Activated T-cell treated with anti-CD3 and anti-CD28 coated beads, Interleukin-2, amount 50 U/mL, for 4 hours (primary cell): ENCODE data around the gene SIRT5. TPM values are rescaled to one million over a fixed set of nuclear protein-coding genes. Genes with fewer than 3 reads are reported as not detected.
A peak's percentile ranks its signal among the peaks of the same experiment; 100 is the strongest.

Experiments used
- ATAC-seq, 2 donors: fragments of 200-7000 bp; cut with Tn5 transposase; one replicate each; pipeline ENCODE4 v1.10.0; 2021
- DNase-seq: peaks from one replicate; pipeline ENCODE4 v3.0.0-alpha.2; 2020
- H3K27me3 Mint-ChIP-seq: one replicate; pipeline ENCODE4 v1.8.0; 2021; ENCODE audit warnings: low read depth, mixed read lengths
- H3K36me3 Mint-ChIP-seq: one replicate; pipeline ENCODE4 v1.8.0; 2022; ENCODE audit warnings: mixed read lengths; ENCODE audit not compliant: insufficient read depth
- H3K4me1 Mint-ChIP-seq: one replicate; pipeline ENCODE4 v1.8.0; 2021; ENCODE audit warnings: low read depth, mixed read lengths
- H3K4me3 Mint-ChIP-seq: one replicate; pipeline ENCODE4 v1.8.0; 2021; ENCODE audit warnings: mild to moderate bottlenecking, moderate library complexity, mixed read lengths
- H3K9me3 Mint-ChIP-seq: one replicate; pipeline ENCODE4 v1.8.0; 2021; ENCODE audit warnings: mixed read lengths
- total RNA-seq, 3 donors: library from RNA; stranded (reverse); gene quantifications; one replicate each; pipeline ENCODE4 v1.2.1, GENCODE V29; 2021

The SIRT5 gene
- total RNA-seq, 3 donors from 2014 or later: 6.5 to 7.8 (median 7.1) TPM

DNA sequence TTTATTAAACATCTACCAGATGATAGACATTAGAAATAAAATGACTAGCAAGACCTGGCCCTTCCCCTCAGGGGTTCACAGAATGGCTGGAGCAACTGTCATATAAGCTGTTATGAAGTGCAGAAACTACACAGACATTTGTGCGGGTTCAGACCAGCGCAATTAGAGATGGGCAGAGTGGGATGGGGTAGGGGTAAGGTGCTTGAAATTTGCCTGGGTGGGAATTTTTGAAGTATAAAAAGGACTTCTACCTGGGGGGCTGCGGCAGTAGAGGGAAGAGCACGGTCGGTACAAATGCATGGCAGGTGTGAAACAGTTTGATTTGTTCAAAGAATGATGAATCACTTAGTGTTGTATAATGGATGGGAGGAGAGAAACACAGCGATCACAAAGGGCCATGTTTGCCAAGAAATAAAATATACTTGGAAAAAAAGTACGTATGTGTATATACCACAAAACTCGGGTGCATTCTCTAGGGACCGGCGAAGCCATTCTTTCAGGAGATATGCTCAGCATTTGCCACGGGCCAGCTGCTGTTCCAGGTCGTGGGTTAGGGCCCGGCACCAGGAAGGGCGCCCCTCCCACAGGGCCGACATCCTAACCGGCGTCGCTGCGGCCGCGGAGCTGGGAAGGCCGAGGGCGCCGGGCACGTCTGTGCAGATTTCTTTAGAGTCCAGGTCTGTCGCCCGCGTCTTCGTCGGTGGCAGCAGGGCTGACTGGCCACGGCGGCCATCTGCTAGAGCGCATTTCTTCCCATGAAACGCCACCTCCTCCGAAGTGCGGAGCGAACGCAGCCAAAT is 39.9 kb downstream of the SIRT5 start:
- DNase-seq (no peak), ATAC-seq (peak; percentile 26 to 29)
- Mint-ChIP-seq H3K36me3 (peaks cover 26% of the 10 kb centered on the region), H3K27me3 (no peaks in the 10 kb centered on the region), H3K4me1 (peaks cover 37% of the 10 kb centered on the region), H3K9me3 (no peaks in the 10 kb centered on the region), H3K4me3 (peak overlapping the region; percentile 99)

DNA sequence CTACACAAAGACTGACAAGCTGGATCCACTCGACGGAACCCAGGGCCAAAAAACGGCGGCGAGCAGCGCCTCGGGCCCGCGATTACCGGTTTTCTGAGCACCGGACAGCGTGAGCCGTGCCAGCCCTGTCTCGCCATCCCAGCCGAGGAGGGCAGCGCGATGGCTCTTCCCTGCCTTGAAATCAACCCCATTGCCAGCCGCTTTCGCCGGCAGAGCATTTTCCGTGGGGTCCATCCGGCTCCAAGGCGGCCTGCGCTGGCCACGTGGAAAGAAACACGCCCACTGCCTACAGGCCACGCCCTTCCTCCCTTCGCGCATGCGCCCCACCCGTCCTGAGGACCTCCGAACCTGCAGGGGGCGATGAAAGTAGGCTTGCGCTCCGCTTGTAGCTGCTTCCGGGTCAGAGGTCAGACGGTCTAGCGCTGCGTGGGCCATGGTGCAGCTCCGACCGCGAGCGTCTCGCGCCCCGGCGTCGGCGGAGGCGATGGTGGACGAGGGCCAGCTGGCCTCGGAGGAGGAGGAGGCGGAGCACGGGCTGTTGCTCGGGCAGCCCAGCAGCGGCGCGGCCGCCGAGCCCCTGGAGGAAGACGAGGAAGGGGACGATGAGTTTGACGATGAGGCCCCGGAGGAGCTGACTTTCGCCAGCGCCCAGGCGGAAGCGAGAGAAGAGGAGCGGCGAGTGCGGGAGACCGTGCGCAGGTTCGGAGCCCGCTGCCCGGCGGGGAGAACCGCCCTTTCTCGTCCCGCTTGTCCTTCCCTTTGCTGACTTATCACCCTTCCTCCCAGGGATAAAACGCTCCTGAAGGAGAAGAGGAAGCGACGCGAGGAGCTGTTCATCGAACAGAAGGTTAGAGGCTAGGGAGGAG is 40.8 kb downstream of the SIRT5 start, which contains the start of gene NOL7:
Gene NOL7, plus strand, starts transcription at position 410 of the 866 bp plus-strand sequence. Its CDS starts 24 bp downstream, at position 434.
- Mint-ChIP-seq H3K27me3 (no peaks in the 10 kb centered on the region), H3K36me3 (peaks cover 26% of the 10 kb centered on the region), H3K4me1 (peaks cover 37% of the 10 kb centered on the region), H3K4me3 (peak within 1 kb of the TSS; percentile 99), H3K9me3 (no peaks in the 10 kb centered on the region)
- DNase-seq (peak; percentile 99), ATAC-seq (peak; percentile 91 to 92)

DNA sequence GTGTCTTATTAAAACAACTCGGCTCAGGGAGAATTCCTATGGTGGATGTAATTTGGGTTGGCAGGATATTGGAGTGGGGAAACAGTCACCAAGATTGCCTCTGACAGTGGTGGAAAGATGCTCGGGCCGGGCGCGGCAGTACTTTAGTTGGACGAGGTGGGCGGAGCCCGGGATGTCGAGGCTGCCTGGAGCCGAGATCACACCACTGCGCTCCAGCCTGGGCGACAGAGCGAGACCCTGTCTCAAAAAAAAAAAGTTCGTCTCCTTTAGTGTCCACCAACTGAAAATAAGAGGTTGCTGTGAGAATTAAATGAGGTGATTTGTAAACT is 41.4 kb downstream of the SIRT5 start:
- Mint-ChIP-seq H3K4me3 (peak overlapping the region; percentile 99), H3K27me3 (no peaks in the 10 kb centered on the region), H3K36me3 (peaks cover 26% of the 10 kb centered on the region), H3K4me1 (peaks cover 37% of the 10 kb centered on the region), H3K9me3 (no peaks in the 10 kb centered on the region)
- peak; percentile 30 for DNase-seq
- ATAC-seq: peak; percentile 49

DNA sequence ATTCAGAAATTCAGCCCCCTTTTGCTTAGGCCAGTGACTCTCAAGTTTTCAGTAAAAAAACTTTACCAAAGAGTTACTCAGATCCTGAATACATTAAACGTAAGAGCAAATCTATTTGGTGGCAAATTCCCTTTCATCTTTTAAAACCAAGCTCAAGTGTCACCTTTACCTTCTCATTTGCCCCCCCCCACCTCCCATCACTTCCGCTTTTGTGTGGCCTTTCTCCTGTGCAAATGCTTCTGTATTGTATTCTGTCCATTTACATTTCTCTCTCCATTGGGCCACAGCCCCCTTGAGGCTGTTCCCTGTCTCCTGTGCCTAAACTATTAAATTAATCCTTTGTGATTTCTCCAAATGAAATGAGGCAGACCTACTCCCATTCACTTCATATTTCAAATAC is 42.7 kb downstream of the SIRT5 start:
- Mint-ChIP-seq H3K4me1 (peaks cover 31% of the 10 kb centered on the region), H3K36me3 (peaks cover 28% of the 10 kb centered on the region), H3K9me3 (no peaks in the 10 kb centered on the region), H3K4me3 (peak overlapping the region; percentile 99), H3K27me3 (no peaks in the 10 kb centered on the region)
- no peak for ATAC-seq
- no peak for DNase-seq

DNA sequence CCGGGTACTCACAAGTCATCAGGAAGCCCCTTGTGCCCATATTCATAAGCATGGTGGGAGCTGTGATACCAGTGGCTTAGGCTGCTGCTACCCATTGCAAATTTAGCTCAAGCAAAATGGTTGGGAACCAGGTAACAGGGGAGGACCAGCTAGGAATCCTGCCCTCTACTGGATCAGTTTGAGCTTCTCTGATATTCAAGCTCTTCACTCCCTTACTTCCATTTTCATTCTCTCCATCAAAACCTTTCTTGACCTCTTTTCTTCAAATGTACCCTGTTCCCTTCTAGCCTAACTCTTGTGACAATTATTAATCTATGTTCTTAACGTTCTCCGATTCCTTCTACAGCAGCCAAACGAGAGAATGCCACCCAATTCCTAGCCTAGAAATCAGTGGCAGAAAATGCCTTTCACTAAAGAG is 50.5 kb downstream of the SIRT5 start:
- Mint-ChIP-seq H3K36me3 (peaks cover 48% of the 10 kb centered on the region), H3K4me3 (no peak overlapping the region)

DNA sequence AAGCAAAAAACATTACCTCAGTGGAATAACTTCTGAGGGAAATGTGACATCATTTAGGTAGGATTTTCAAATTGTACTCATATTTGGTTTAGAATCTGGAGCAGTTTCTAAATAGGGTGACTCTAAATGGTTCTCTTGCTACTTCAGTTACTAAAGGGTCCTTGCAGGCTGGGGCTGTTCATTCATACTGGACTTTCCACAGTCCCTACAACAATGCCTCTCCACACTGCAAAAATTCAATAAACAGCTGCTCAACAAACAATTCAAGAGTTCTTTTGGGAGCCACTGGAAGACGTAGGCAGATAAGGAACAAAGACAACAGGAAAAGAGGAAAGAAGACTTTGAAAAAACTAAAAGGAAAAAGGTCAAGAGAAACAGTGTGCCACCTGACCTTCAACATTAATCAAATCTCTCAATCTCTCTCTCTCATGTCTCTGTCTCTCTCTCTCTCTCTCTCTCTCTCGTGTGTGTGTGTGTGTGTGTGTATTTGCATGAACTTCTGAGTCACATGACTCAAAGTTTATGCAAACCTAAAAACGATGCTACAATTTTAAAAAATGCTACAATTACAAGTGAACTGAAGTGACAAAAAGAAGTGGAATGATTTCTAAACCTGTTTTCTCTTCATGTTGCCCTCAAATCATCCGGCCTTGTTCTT is 55.2 kb downstream of the SIRT5 start:
- H3K9me3 Mint-ChIP-seq: no peaks in the 10 kb centered on the region
- H3K4me3 Mint-ChIP-seq: no peak overlapping the region

More for the DNA sequence above, 50.5 kb downstream of the SIRT5 start:
- Mint-ChIP-seq H3K27me3 (no peaks in the 10 kb centered on the region), H3K4me1 (peaks cover 17% of the 10 kb centered on the region), H3K9me3 (no peaks in the 10 kb centered on the region)
- peak; percentile 10 for DNase-seq
- ATAC-seq: peak; percentile 80 to 86

DNA sequence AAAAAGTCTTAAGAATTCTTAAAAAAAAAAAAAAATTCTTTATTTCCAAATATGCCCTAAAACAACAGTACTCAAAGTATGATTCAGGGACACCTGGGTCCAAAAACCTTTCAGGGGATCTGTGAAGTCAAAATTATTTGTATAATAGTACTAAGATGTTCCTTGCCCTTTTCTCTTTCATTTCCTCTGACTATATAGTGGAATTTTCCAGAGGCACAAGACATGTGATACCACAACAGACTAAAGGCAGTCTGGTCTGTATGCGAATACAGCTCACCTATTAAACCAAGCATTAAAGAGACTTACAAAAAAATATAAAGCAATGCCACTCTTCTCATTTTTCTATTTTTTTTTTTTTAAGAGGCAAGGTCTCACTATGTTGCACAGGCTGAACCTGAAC is 56.1 kb downstream of the SIRT5 start:
- H3K9me3 Mint-ChIP-seq: no peaks in the 10 kb centered on the region
- DNase-seq (no peak), ATAC-seq (peak; percentile 48 to 67)
- H3K4me3 Mint-ChIP-seq: no peak overlapping the region
- no peaks in the 10 kb centered on the region for H3K27me3 Mint-ChIP-seq
- peaks cover 16% of the 10 kb centered on the region for H3K4me1 Mint-ChIP-seq
- peaks cover 45% of the 10 kb centered on the region for H3K36me3 Mint-ChIP-seq

More for the DNA sequence above, 55.2 kb downstream of the SIRT5 start:
- Mint-ChIP-seq H3K27me3 (no peaks in the 10 kb centered on the region), H3K4me1 (peaks cover 21% of the 10 kb centered on the region), H3K36me3 (peaks cover 46% of the 10 kb centered on the region)
- ATAC-seq: no peak
- no peak for DNase-seq

DNA sequence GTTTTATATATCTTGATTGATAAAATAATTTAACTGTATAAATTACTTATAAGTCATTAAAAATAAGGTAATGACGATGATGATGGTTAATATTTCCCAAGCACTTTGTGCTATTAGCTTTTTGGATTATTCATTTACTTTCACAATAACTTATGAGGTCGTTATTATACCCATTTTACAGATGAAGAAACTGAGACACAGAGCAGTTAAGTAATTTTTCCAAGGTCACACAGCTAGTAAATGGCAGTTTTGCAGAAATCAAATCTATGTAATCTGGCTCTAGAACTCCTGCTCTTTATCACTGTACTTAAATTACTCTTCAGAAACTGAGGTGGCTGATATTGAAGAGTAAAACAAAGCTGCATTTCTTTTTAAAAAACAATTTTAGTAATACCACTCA is 58.9 kb downstream of the SIRT5 start:
- Mint-ChIP-seq H3K27me3 (no peaks in the 10 kb centered on the region), H3K4me3 (no peak overlapping the region), H3K9me3 (no peaks in the 10 kb centered on the region), H3K4me1 (peaks cover 37% of the 10 kb centered on the region), H3K36me3 (peaks cover 46% of the 10 kb centered on the region)
- ATAC-seq (no peak), DNase-seq (no peak)

DNA sequence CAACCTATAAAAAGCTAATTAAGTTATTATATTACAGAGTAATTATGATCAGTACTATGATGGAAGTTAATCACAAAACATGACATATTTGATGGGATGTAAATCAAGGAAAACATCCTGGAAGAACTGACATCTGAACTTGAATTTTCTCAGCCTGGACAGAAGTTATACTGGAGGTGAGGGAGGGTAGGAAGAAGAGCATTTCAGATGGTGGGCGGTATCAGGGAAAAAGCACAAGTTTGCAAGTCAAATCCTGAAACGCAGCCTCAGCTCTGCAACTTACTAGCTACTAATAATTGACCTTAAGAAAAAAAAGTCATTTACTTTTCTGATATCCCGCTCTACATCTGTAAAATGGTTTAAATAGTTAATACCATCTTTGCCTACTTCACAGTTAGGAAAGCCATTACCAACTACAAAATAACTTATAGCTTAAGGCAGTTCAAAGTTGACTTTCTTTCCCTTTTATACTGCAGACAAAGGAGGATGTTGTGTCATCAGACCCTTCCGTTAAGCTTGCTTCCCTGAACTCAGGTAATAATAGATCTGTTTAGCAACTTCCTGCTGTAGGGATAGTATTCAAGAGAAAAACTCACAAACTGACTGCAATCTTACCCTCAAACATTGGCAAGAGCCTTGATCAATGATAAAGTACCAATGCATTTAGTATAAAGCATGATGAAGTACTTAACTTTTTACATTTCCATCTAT is 61.7 kb downstream of the SIRT5 start:
- no peak for ATAC-seq
- no peak overlapping the region for H3K4me3 Mint-ChIP-seq
- peaks cover 33% of the 10 kb centered on the region for H3K4me1 Mint-ChIP-seq
- H3K9me3 Mint-ChIP-seq: no peaks in the 10 kb centered on the region
- peaks cover 49% of the 10 kb centered on the region for H3K36me3 Mint-ChIP-seq
- no peak for DNase-seq
- no peaks in the 10 kb centered on the region for H3K27me3 Mint-ChIP-seq

DNA sequence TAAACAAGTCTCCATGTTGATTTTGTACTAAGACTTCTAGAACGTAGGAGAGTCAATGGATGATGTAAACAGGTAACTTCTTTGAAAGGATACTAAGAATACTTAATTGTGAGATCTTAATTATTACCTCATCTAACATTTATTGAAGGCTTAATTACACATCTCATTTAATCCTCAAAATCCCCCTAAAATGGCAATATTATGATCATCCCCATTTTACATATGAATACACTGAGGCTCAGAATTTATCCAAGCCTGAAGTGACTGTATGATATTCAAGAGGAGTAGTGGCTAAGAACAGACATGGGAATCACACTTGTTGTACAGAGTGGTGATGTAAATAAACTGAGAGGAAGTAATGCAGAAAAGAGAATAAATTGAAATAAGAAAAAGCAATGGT is 63.6 kb downstream of the SIRT5 start:
- Mint-ChIP-seq H3K36me3 (peaks cover 41% of the 10 kb centered on the region), H3K9me3 (no peaks in the 10 kb centered on the region), H3K4me1 (peaks cover 38% of the 10 kb centered on the region), H3K27me3 (no peaks in the 10 kb centered on the region), H3K4me3 (no peak overlapping the region)
- no peak for ATAC-seq
- DNase-seq: no peak

DNA sequence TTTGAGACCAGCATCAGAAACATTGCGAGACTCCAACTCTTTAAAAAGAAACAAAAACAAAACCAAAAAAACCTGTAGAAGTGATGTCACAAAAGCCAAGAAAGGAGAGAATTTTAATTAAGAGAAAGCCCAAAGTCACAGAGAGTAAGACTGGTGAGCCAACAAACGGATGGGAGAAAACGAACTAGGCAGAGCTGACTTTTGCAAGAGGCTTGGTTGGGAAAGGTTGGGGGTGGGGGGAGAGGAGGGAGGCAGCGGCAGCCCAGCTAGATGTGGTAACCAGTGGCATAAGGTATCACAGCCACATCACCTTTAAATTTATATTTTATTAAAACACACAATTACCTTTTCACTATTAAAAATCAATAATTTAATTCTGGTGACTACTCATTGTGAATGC is 64.2 kb downstream of the SIRT5 start:
- no peaks in the 10 kb centered on the region for H3K27me3 Mint-ChIP-seq
- DNase-seq (no peak), ATAC-seq (no peak)
- H3K4me1 Mint-ChIP-seq: peaks cover 43% of the 10 kb centered on the region
- no peak overlapping the region for H3K4me3 Mint-ChIP-seq
- H3K36me3 Mint-ChIP-seq: peaks cover 46% of the 10 kb centered on the region
- H3K9me3 Mint-ChIP-seq: no peaks in the 10 kb centered on the region

DNA sequence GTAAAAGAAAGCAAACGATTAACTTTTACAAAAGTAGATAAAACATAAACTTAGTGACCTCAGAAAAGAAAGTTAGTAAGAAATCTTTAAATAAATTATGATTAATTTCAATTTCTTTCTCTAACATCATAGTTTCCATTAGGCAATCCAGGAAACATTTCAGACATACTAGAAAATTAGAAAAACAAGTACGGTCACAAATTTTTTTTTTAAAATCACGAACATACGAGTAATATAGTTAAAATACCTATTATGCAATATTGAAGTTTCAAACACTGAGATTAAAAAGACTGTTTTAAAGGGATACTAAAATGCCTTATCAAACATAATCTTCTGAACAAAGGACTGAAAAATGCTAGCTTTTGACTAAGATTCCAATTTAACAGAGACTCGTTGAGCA is 66.9 kb downstream of the SIRT5 start:
- peaks cover 41% of the 10 kb centered on the region for H3K36me3 Mint-ChIP-seq
- no peaks in the 10 kb centered on the region for H3K27me3 Mint-ChIP-seq
- H3K9me3 Mint-ChIP-seq: no peaks in the 10 kb centered on the region
- H3K4me3 Mint-ChIP-seq: no peak overlapping the region
- ATAC-seq (peak in 1 of 2 donors; percentile 18), DNase-seq (no peak)
- H3K4me1 Mint-ChIP-seq: peaks cover 36% of the 10 kb centered on the region

DNA sequence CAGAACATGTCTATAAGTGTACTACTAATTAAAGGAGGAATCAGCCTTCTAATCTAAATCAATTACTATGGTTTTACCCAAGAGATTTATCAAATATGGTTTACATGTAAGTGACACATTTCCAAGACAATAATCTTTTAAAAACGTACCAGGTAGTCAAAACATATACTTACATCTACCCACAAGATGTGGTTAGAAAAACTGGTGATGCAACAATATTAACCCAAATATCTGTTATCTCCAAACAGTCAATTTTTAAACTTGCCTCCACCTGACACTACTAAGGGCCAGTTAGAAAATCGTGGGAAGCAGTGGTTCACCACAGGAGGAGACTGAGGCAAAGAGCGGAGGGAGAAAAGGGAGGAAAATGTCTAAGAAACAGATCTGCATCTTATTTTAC is 68.7 kb downstream of the SIRT5 start:
- ATAC-seq (no peak), DNase-seq (no peak)
- H3K27me3 Mint-ChIP-seq: no peaks in the 10 kb centered on the region
- H3K9me3 Mint-ChIP-seq: no peaks in the 10 kb centered on the region
- H3K36me3 Mint-ChIP-seq: peaks cover 31% of the 10 kb centered on the region
- peaks cover 24% of the 10 kb centered on the region for H3K4me1 Mint-ChIP-seq
- no peak overlapping the region for H3K4me3 Mint-ChIP-seq

DNA sequence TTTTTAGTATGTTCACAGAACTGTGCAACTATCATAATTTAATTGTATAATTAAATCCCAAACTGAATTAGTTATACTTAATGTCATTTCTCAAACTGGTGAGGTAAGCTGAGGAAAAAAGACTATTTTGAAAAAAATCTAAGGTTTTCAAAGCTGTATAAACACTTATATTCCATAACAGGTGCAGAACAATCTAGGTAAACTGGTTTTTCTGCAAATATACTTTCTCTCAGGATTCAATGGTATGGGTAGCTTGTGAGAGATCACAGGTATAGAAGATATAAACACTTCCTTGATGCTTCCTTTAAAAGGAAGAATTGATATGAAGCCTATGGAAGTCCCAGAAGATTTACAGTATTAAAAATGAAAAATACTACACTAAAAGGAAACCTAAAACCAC is 74.4 kb downstream of the SIRT5 start:
- ATAC-seq: no peak
- no peaks in the 10 kb centered on the region for H3K9me3 Mint-ChIP-seq
- peaks cover 21% of the 10 kb centered on the region for H3K36me3 Mint-ChIP-seq
- H3K4me1 Mint-ChIP-seq: peaks cover 18% of the 10 kb centered on the region
- no peaks in the 10 kb centered on the region for H3K27me3 Mint-ChIP-seq
- no peak for DNase-seq
- no peak overlapping the region for H3K4me3 Mint-ChIP-seq
